NCI-H2227 (cell line): ENCODE results near the gene USP47.

Experiments
- DNase-seq: peaks from one replicate; lab custom pipeline; 2025; ENCODE audit not compliant: unreplicated experiment; lab: John Stamatoyannopoulos, UW

Gene USP47

DNA sequence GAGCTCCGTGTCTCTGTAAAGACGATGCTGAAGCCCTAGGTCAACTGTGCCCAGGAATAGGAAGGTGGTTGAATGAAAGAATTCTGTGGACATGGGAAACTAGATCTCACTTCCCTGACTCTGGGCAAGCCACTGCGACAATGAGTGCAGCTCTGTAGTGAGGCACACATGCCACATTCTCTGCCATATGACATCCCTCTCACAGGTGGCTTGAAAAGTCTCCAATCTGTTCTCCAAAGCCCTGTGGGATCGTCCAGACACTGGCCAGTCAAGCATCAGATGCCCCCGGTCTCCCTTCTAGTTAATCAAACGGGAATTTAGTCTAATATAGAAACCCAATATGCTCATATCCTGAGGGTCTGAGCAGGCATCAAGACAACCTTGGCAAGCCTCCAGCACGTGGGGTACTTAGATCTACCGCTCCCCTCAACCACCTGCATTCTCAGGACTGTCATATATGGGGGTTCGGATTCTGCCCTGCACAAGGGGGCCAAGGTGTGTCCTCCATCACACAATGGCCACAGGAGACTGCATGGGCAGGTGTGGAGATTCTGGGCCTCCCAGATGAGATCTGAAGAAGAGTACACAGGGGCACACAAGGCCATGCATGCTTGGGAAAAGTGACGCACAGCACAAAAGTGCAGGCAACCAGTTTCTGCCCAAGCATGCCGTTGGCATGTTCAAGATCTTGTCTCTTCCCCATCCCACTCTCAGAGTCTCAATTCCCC lies 154.7 kb downstream of the USP47 start:
- no peak for DNase-seq

- no peak for DNase-seq
These were observed 155.2 kb downstream of the USP47 start for GRCh38 chr11:11997049-11997322.

- no peak for DNase-seq
These were observed 156.5 kb downstream of the USP47 start for GRCh38 chr11:11998091-11998781.

GRCh38 chr11:12001186-12001585 lies 159.4 kb downstream of the USP47 start:
- no peak for DNase-seq

DNA sequence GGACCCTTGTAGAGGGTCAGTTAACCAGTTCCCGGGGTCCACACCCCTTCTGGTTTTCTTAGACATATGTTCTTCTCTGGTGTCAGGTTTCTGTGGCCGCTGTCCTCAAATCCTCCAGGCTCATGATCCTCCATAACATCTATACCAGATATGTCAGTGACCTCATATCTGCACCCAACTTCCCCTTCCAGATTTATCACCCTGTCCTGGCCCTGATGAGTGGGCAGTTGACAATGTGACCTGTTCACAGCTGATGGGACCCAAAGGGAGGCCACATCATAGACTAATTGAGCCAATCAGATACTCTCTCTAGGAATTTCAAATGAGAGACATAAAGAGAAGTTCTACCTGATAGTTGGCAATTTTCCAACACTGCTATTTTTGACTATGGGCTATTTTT lies 161.6 kb downstream of the USP47 start:
- no peak for DNase-seq

GRCh38 chr11:12003815-12004214 lies 162.0 kb downstream of the USP47 start:
- no peak for DNase-seq

DNA sequence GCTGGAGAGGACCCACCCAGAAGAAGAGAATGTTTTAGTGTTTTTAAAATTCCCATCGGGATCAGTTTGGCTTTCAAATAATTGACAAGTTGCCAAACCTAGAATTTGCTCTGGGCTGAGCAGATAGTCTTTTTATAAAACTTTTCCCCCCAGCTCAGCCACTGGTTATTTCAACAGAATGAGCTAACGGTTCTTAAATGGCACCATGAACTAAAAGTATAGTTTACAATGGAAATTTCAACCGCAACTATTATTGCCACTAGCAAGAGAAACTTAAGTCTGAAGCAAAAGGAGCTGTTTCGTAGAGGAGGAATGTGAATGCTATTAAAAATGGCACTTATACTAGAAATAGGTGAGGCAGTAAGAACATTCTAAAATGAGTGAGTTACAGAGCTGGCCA lies 163.3 kb downstream of the USP47 start:
- DNase-seq: no peak

- no peak for DNase-seq
These were observed 163.7 kb downstream of the USP47 start for GRCh38 chr11:12005476-12005875.

- DNase-seq: no peak
These were observed 164.9 kb downstream of the USP47 start for GRCh38 chr11:12006552-12007229.

DNA sequence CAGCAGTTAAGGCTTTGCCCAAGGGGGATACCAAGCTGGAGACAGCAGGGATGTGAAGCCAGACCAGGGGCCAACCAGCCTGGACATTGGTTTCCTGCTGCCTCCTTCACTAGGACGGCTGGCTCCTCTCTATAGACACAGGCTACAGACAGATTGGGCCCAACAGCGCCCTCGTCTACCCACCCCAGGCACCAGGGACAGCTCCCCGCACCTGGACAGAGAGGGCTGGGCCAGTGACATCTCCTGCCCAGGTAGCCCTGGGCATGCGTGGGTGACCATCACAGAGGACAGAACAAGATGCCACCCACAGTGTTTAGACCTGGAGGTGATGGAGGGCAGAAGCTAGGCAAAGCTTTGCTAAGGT lies 165.4 kb downstream of the USP47 start:
- no peak for DNase-seq

- DNase-seq: peak; percentile 72
These were observed 166.3 kb downstream of the USP47 start, which contains the start of gene DKK3 for GRCh38 chr11:12007769-12008737. TSS of gene DKK3 (minus strand) at chr11:12008626. CDS start at chr11:12008582, 44 bp downstream.
